ENCODE measurements around the gene RNF207.

The RNF207 gene

GRCh38 chr1:6198646-6199297 is 7.1 kb upstream of the RNF207 start:
- H3K27ac ChIP-seq, result peak overlapping the region; percentile 83
- CTCF ChIA-PET, result interaction anchor here (0.6 to 1.6 kb wide), 3 partner anchors 32 to 90 kb away, joined by 3 to 9 read pairs (median 4); no protein-coding TSS in a partner anchor
- POLR2A ChIA-PET (ENCODE audit: low non-redundant PET), result interaction anchor here (1.3 kb wide), 1 partner anchor 11 kb away, joined by 5 read pairs; no protein-coding TSS in a partner anchor
- no peak for DNase-seq (ENCODE audit: low spot score)
- TF ChIP-seq CTCF (conservative IDR thresholded peaks at IDR 0.05; ENCODE audit: low read depth), result no peak

GRCh38 chr1:6199298-6200187 is 6.4 kb upstream of the RNF207 start, which contains the start of gene RPL22:
Gene RPL22, minus strand, starts transcription at chr1:6199595. Its CDS starts 22 bp downstream, at chr1:6199573.
- CTCF ChIA-PET, result interaction anchor here (0.6 to 1.6 kb wide), 3 partner anchors 45 to 291 kb away, joined by 3 to 9 read pairs (median 8); no protein-coding TSS in a partner anchor
- DNase-seq (ENCODE audit: low spot score), result peak; percentile 94
- POLR2A ChIA-PET (ENCODE audit: low non-redundant PET), result interaction anchor here (1.3 kb wide), 1 partner anchor 12 kb away, joined by 5 read pairs; no protein-coding TSS in a partner anchor
- no peak for TF ChIP-seq CTCF (conservative IDR thresholded peaks at IDR 0.05; ENCODE audit: low read depth)
- H3K27ac ChIP-seq, result peak within 1 kb of the TSS; percentile 83

- peak overlapping the region; percentile 83 for H3K27ac ChIP-seq
- ChIA-PET CTCF (interaction anchor here (0.6 to 1.6 kb wide), 3 partner anchors 42 to 290 kb away, joined by 3 to 8 read pairs (median 4); no protein-coding TSS in a partner anchor), POLR2A (ENCODE audit: low non-redundant PET) (no interaction called here)
- no peak for TF ChIP-seq CTCF (conservative IDR thresholded peaks at IDR 0.05; ENCODE audit: low read depth)
- DNase-seq (ENCODE audit: low spot score), result no peak
Measured at GRCh38 chr1:6200188-6200809, 5.6 kb upstream of the RNF207 start.

GRCh38 chr1:6202256-6202655 is 3.7 kb upstream of the RNF207 start:
- no peak overlapping the region for H3K27ac ChIP-seq
- DNase-seq (ENCODE audit: low spot score), result no peak
- TF ChIP-seq CTCF (conservative IDR thresholded peaks at IDR 0.05; ENCODE audit: low read depth), result no peak
- CTCF ChIA-PET, result interaction anchor here (1.4 kb wide), 1 partner anchor 93 kb away, joined by 4 read pairs; no protein-coding TSS in a partner anchor
- POLR2A ChIA-PET (ENCODE audit: low non-redundant PET), result interaction anchor here (0.6 kb wide), 1 partner anchor 37 kb away, joined by 4 read pairs; no protein-coding TSS in a partner anchor

- POLR2A ChIA-PET (ENCODE audit: low non-redundant PET), result interaction anchor here (0.6 to 0.9 kb wide), 2 partner anchors 10 to 28 kb away, joined by 3 read pairs; no protein-coding TSS in a partner anchor
- TF ChIP-seq CTCF (conservative IDR thresholded peaks at IDR 0.05; ENCODE audit: low read depth), result no peak
- no peak for DNase-seq (ENCODE audit: low spot score)
- CTCF ChIA-PET, result interaction anchor here (0.7 to 1.5 kb wide), 4 partner anchors 32 to 97 kb away, joined by 3 to 5 read pairs (median 5); no protein-coding TSS in a partner anchor
- H3K27ac ChIP-seq, result peak overlapping the region; percentile 82
Measured at GRCh38 chr1:6206520-6206855, 569 bp downstream of the RNF207 start.

All from RWPE1 (cell line).